ENCODE results near the gene ACAD11.
"Not testable (repeated sequence)": the region's sequence is repeated elsewhere in the genome, so short reads cannot be mapped to it uniquely, and the experiment has no call there.

The ACAD11 gene

DNA sequence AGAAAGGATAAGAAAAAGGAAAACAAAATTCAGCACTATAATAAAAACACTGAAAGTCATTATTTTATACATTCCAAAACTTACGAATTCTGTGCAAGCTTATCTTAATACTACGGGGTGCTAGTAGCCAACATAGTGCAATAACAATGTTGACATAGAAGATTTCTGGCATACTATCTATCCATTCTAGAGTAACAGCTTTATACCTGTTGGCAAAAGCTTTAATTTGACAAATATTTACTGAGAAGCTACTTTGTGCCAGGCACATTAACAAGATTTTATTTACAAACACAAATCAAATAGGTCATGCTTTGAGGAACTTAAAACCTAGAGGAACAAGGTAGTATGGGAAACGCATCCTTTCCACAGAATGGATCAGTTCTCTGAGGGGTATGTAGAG, 61.4 kb downstream of the ACAD11 start:
- no peak for DNase-seq (ENCODE audit: low read depth)

DNA sequence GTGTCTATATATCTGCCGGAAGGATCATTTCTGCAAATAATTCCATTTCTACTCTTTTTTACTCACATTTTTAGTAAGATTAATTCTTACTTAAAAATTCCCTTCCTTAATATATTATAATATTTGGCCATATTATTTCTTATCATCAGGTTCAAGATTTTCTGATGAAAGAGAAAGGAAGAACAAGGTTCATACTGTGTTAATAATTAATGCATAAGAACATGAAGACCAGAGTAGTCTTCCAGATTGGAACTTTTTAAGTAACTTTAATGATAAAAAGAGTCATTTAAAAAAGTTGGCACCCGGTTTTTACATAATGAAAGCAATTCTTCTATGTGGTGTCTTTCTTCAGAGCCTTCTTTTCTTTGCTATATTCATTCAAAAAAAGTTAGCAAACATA, 61.9 kb downstream of the ACAD11 start:
- DNase-seq (ENCODE audit: low read depth), result no peak

DNA sequence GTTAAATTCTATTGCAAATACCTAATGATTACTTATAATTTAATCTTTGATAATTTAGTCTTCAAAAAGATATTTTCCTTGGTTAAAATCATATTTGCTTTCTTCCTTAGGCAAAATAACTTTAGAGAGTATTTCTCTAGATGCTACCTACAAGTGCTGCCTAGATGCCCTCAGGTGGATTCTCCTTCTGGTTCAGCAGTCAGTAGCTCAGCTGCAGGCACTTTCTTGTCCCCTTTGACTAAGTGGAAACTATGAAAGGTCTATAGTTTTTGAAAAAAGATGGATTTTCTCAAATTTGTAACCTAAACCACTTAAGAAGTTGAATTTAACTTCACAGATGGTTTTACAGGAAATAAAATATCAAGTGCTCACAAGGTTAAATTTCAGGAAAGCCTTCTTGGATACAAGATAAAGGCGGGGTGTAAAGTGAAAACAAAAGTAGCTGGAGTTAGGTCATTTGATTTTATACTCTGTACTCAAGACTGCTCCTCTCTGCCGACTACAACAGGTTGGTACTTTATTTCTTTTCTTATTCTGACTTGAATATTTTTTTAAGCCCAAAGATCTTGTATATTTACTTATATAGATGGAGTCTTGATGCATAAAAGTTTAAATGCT, 62.7 kb downstream of the ACAD11 start, which contains the start of gene ACKR4:
ACKR4 (plus strand) TSS at position 455 of the 618 bp plus-strand sequence. CDS start 3,128 bp downstream, outside the sequence.
- DNase-seq (ENCODE audit: low read depth), result no peak

DNA sequence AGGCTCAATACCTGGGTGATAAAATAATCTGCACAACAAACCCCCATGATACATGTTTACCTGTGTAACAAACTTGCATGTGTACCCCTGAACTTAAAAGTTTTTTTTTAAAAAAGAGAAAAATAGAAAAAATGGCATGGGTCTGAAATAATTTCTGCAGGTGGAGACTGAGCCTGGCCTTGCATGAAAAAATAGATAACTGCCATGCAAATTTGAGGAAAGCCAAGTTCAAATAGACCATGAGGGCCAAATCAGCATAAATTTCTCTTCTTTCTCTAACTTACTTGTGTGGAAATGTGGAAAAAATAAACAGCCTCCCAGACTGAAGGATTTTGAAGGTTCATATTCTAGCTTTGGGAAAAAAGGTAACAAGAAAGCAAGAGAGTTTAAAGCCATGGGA, 63.3 kb downstream of the ACAD11 start:
- no peak for DNase-seq (ENCODE audit: low read depth)

DNA sequence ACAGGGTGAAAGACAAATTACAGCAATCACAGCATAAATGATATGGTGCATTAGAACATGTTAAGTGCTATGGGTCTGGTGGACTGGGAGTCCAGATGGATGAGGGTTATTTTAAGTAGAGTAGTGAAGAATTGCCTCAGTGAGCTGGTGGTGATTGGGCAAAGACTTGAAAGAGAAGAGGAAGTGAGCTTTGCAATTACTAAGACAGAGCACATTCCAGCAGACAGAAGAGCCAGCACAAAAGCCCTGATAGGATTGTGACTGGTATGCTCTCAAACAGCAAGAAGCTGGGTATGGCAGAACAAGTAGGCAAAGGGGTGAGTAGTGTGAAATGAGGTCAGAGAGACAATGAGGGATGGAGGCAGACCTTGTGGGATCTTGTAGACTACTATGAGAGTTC, 64.6 kb downstream of the ACAD11 start:
- DNase-seq (ENCODE audit: low read depth), result no peak

DNA sequence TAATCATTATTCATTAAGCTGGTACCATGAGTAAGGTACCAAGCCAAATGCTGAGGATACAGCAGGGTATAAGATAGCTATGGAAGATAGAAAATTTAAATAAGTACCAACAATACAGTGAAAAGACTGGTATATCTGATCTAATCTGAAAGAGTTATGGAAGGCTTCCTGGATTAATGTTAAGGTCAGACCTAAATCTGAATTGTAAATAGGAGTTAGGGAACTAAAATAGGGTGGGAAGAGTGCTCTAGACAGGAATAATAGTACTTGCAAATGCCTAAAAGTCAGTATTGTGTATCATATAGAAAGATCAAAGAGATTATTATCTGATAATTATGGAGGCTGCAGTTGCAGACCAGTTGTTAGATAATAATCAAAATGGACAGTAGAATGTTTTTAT, 65.1 kb downstream of the ACAD11 start:
- DNase-seq (ENCODE audit: low read depth), result no peak

DNA sequence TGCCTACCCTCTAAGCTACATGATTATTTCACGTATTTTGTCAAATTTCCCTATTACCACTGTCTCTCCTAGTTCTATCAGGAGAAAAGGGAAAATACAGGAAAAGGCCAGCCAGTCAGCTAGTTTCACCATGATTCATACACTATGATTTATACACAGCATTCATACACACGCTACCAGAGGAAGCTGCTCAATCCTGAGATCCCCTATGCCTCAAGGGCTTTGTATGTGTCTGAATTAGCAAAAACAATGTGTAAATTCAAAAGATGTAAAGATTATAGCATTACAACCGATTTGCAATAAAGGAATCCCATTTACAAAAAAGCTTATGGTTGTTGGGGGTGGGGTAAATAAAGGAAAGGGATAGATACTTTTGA, 65.7 kb downstream of the ACAD11 start:
- peak; percentile 63 for DNase-seq (ENCODE audit: low read depth)

DNA sequence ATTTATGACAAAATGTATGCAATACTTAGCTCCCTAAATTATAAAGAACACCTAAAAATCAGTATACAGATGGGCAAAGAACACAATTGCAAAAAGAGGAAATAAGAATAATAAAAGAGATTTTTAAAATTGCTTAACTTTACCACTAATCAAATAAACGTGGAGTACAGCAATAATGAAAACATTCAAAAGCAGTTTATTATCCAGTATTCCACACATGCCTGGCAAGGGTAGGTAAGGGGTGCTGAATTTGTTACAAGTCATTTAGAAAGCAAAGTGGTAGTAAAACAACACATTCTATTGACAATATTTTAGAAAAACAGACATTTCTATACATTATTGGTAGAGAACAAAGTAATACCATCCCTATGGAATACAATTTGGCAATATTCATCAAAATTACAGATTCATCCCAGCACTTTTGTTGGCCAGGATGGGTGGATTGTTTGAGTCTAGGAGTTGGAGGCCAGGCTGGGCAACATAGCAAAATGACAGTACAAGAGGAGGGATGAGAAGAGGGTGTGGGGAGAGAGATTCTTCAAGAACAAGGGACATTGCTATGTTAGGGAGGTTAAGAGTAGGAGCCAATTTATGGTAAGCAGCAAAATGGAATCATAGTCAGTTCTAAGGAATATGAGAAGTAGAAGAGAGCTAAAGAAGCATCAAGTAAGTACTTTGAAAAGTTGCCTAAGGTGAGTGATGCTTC, 66.2 kb downstream of the ACAD11 start:
- DNase-seq (ENCODE audit: low read depth), result no peak

DNA sequence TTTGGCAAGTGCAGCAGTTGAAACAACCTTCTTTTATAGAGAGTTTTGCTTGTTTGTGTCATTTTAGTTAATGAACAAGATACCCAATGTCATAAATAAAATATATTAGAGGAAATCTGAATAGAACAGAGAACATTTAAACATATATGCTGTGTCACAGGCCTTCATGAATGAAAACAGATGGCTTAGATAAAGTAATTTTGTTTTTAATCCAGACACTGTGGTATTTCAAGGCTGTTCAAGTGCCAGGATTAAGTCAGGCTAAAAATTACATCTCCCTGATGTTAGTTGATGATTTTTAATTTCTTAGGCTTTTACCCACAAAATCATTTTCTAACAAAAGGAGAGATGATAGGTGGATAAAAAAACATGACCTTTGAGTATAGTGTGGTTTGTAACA, 67.4 kb downstream of the ACAD11 start:
- DNase-seq (ENCODE audit: low read depth), result no peak

DNA sequence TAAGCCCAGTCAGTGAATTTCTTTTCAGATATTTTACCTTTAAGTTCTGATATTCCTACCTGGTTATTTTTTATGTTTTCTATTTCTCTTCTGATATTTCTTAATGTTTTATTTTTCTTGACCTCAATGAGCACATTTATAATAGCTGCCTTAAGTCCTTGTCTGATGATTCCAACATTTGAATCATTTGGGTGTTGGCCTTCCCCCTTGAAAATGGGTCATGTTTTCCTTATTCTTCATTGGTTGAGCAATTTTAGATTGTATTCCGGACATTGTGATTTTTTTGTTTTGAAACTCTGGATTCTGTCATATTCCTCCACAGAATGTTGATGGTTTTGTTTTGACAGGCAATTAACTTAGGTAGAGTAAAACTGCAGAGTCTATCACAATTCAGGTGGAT, 72.2 kb downstream of the ACAD11 start:
- no peak for DNase-seq (ENCODE audit: low read depth)

DNA sequence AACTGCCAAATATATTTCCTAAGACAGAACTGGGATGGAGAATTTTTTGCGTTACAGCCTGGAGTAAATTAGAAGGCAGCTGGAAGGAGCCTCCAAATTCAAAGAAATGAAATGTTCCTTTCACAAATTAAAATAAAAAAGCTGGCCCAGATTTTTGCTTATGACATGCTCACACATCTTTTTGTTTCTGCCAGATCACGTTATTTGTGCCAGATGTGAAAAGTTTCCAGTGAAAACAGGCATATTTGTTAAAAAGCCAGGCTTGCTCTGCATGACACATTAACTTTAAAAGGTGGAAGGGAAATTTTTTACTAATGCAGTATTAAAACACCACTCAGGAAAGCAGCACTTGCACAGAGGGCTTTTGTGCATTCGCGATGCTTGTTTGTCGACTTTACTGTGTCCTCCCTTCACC, 85.8 kb downstream of the ACAD11 start:
- DNase-seq (ENCODE audit: low read depth), result no peak

DNA sequence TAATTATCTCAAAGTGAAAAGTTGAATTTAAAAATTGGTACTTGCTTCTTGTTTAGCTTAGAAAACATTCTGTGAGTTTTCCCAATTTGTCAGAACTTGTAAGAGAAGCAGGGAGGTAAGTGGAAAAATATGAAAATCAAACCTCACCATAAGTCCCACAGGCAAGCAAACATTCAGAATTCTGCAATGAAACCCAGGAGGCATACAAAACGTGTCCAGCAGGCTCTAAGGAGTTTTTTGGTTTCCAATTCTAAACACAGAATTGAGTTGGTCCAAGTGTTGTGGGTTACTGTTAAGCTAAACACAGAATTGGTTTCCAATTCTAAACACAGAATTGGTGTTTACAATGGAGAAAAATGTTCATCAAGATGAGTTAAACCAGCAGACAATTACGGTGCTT, 89.6 kb downstream of the ACAD11 start:
- DNase-seq (ENCODE audit: low read depth), result no peak

DNA sequence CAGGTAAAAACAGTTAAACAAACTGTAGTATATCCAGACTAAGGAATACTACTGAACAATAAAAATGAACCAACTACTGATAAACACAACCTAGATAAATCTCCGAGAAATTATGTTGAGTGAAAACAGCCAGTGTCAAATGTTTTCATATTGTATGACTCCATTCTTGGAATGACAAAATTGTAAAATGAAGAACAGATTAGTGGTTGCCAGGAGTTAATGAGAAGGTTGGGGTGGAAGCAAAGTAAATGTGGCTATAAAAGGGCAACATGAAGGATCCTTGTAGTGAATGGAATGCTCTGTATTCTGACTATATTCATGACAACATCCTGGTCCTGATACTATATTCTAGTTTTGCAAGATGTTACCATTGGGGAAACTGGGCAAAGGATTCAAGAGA, 90.0 kb downstream of the ACAD11 start:
- DNase-seq (ENCODE audit: low read depth), result no peak

DNA sequence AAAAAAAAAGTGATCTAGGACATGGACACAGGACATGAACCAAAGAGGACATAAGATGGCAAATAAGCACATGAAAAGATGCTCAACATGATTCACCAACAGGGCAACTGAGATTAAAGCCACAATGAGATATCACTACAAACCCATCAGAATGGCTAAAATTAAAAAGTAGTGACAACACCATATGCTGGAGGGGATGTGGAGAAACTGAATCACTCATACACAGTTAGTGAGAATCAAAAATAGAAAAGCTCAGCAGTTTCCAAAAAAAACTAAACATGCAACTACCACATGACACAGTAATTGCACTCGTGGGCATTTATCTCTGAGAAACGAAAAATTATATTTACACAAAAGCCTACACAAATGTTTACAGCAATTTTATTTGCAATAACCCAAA, 90.5 kb downstream of the ACAD11 start:
- no peak for DNase-seq (ENCODE audit: low read depth)

DNA sequence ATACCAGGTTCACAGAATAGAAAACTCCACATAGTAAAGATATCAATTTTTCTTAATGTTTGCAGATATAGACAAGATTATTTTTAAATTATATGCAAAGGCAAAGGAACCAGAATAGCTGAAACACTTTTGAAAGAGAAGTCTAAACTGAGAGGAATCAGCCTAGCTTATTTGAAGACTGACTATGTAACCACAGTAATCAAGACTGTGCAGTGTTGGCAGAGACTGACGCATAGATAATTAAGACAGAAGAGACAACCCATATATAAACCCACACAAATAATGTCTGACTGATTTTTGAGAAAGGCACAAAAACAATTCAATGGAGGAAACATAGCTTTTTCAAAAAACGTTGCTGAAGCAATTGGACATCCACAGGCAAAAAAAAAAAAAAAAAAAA, 91.2 kb downstream of the ACAD11 start:
- no peak for DNase-seq (ENCODE audit: low read depth)

DNA sequence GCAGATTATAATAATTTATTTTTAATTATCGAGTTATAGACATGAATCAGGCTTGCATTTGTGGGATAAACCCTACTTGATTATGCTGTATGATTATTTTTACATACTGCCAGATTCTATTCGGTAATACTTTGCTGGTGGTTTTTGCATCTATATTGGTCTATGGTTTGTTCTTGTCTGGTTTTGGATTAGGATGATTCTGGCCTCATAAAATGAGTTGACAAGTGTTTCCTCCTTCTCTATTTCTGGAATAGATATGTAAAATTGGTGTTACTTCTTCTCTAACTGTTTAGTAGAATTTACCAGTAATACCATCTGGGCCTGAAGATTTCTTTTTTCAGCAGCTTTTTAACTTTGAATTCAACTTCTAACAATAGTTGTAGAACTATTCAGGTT, 95.5 kb downstream of the ACAD11 start:
- no peak for DNase-seq (ENCODE audit: low read depth)

DNA sequence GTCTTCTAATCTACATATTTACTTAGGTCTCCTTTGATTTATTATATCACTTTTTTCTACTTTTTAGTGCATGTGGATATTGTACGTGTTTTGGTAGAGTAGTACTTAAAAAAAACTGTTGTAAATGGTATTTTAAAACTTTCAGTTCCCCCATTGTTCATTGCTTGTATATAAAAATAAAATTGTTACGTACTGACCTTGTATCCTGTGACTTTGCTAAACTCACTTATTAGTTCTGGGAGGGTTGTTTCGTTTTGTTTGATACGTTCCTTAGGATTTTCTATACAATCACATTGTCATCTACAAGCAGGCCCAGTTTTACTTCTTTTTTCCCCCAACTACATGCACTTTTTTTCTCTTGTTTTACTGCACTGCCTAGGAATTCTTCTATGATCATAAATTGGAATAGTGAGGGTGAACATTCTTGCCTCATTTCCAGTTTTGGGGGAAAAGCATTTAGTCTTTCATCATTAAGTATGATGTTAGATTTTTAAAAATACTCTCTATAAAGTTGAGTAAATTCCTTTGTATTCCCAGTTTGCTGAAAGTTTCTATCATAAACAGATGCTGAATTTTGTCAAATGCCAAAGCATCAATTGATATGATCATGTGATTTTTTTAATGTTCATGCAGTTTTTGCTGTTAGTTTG, 96.1 kb downstream of the ACAD11 start:
- no peak for DNase-seq (ENCODE audit: low read depth)

DNA sequence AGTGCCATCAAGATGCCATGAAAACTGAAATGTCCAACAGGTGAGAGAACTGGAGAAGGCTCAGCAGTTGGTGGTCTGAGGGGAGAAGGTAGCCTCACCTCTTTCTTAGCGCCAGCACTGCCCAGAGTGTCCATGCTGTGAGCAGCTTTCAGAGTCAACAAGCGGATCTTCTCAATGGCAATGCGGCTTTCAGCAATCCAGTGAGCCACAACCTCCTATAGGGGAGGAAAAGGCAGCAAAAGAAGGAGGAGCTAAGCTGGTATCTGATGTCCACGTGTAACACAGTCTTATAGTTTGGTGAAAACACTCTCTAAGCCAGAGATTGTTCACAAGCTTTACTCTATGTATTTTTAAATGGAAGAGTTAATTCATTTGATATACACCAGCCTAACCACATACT, 98.6 kb downstream of the ACAD11 start:
- no peak for DNase-seq (ENCODE audit: low read depth)

DNA sequence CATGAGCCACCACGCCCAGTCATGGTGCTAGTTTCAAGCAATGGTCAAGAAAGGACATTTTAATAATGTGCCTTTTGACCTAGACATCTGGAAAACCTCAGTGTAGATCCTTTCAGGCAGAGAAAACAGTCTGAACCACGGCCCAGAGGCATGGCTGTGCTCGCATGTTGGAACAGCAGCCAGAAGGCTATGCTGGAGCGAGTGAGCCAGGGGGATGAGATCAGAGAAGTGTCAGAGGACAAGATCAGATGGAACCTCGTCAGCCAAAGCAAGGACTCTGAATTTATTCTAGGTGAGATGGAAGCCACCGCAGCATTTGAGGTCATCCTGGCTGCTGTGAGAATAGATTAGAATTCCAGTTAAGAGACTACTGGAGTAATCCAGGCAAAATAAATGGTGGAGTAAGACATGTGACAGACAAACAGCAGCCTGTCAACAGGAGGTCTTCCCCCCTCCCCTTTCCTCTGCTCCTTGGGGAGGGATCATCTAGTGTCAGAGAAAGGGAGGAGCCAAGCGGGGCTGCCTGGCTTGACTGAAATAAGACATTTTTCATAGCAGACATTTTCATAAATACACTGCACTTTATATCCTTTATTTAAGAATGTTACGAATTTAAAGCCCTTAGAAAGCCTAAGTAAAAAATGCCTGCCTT, 103.0 kb downstream of the ACAD11 start:
- no peak for DNase-seq (ENCODE audit: low read depth)

DNA sequence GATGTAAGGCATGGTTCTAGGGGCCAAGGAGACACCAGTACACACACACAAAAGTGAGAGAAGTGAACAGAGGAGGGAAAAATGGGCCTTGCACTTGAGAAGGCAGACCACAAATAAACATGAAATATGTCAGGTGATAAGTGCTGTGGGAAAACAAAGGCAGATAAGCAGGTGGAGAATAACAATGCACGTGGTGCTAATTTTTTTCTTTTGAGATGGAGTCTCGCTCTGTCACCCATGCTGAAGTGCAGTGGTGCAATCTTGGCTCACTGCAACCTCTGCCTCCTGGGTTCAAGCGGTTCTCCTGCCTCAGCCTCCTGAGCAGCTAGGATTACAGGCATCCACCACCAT, 103.6 kb downstream of the ACAD11 start:
- DNase-seq (ENCODE audit: low read depth), result not testable (repeated sequence)

DNA sequence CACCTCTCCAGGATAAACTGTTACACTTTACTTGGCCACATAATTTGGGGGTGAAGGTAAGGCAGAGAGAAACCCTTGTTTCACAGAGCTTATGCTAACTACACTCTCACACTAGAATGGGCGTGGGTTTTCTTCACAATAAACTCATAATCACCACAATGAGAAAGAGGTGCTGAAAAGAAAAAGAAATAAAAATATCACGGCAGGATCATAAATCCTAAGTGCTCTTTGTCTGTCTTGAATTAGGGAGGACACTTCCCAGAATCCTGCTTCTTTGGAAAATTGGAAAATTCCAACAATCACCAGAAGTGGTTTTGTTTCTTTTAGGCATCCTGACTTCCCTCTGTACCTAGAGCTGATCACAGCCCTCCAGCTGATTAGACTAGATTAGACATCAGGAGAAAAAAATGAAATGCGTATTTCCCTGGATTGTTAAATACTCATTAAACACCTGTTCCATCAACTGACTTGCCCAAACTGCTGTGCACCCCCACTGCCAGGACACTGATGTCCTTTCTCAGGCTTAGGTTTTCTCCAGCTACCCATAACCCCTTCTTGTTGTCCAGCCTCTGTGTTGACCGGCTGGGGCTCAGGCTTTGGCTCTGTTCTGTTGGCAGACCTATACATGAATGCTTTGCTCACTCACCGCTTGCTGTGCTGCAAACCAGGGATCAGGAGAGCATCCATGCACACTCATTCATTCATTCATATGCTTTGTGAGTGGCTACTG, 104.1 kb downstream of the ACAD11 start:
- DNase-seq (ENCODE audit: low read depth), result no peak

DNA sequence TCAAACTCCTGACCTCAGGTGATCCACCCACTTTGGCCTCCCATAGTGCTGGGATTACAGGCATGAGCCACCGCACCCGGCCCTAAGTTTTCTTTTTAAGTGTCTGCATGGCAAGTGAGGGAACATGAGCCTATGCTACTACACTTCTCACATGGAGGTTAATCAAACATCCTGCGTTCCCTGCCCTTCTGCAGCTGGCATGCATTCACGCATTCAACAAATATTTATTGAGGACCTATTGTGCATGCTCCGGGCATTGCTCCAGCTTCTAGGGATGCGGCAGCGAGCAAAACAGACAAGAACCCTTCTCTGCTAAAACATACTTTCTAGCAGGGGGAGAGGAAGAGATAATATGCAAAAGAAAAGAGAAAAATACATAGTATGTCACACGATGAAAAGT, 105.2 kb downstream of the ACAD11 start:
- DNase-seq (ENCODE audit: low read depth), result no peak

Measured in HS-5 (cell line).